Fibroblast of gingiva (primary cell): ENCODE data around the gene CEACAM16.
"Not testable (repeated sequence)": the region's sequence is repeated elsewhere in the genome, so short reads cannot be mapped to it uniquely, and the experiment has no call there.

Experiments
- DNase-seq: peaks from one replicate; pipeline ENCODE4 v3.0.0-alpha.2; 2011; ENCODE audit warnings: low read depth

Gene CEACAM16, protein sequence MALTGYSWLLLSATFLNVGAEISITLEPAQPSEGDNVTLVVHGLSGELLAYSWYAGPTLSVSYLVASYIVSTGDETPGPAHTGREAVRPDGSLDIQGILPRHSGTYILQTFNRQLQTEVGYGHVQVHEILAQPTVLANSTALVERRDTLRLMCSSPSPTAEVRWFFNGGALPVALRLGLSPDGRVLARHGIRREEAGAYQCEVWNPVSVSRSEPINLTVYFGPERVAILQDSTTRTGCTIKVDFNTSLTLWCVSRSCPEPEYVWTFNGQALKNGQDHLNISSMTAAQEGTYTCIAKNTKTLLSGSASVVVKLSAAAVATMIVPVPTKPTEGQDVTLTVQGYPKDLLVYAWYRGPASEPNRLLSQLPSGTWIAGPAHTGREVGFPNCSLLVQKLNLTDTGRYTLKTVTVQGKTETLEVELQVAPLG

DNA sequence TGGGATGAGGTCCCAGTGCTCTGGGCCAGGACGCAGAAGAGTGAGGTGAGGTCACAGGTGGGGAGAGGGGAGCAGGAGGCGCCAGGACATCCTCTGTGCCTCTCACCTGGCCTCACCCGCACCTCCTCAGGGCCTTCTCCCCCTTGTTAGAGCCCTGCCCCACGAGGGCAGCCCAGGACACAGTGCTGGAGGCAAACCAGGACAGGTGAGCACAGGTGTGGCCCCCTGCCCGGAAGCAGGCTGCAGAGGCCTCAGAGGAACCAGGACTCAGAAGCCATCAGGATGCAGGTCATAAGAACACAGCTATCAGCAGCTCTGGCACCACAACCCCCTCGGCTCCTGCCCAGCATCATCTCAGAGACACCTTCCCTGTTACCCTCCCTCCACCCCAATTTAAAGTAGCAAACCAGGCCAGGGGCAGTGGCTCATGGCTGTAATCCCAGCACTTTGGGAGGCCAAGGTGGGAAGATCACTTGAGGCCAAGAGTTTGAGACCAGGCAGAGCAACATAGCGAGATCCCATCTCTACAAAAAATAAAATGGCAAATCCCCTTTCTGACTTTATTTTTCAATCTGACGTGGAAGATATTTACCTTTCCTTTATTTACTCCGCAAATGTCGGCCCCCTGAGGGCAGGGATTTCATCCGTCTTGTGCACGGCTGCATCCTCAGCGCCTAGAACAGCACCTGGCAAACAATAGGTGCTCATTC is at the start of gene CEACAM16:
Gene CEACAM16 (plus strand): TSS at position 660 of the 710 bp plus-strand sequence. CDS start 2,306 bp downstream, outside the sequence.
- DNase-seq = no peak

DNA sequence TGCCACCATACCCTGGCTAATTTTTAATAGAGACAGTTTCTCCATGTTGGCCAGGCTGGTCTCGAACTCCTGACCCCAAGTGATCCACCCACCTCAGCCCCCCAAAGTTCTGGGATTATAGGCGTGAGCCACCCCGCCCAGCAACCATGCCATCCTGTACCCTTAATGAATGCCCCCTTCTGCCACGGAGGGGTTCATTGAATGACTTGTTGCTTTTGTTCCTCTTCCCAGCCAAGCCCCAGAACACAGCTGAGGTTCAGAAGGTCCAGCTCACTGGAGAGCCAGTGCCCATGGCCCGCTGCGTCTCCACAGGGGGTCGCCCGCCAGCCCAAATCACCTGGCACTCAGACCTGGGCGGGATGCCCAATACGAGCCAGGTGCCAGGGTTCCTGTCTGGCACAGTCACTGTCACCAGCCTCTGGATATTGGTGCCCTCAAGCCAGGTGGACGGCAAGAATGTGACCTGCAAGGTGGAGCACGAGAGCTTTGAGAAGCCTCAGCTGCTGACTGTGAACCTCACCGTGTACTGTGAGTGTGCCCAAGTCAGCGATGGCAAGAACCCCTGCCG is 49.3 kb upstream of the CEACAM16 start:
- DNase-seq = no peak

DNA sequence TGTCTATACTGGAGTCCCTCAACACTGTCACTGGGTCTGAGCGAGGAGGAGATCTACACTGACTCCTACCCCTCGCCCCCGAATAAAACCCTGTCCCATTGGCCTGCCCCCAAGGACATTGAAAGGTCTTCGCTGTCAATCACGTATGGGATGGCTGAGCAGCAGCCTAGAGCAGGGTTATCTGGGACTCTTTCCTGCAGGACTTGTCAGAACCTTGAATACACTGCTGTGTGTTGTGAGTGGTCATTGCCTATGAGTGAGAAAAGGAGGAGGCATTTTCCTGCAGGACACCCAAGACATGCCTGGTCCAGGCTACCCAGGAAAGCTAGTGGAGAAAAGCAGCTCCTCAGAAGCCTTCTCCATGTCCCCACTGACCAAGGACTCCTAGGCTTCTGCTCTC is 45.6 kb upstream of the CEACAM16 start:
- DNase-seq = no peak

DNA sequence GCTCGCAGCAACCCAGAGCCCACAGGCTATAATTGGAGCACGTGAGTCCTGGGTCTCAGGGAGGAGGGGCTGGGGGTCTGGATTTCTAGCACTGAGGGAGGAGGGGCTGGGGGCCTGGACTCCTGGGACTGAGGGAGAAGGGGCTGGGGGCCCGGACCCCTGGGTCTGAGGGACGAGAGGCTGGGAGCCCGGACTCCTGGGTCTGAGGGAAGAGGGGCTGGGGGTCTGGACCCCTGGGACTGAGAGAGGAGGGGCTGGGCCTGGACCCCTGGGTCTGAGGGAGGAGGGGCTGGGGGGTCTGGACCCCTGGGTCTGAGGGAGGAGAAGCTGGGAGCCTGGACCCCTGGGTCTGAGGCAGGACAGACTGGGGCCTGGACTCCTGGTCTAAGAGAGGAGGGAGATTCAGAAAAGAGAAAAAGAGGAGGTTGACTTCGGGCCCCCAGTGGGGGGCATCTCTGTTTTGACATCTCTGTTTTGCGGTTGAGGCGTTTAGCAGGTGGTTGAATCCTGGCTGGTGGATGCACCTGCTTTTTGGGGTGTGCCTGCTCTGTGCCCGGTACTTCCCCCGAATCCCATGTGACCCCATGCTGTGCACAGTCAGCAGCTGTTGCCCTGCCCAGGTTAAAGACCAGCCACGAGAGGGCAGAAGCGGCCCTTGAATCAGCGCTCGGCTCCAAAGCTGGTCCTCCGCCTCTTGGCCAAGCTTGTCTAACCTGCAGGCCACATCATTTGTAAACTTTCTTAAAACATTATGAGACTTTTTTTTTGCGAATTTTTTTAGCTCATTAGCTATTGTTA is 44.8 kb upstream of the CEACAM16 start:
- peak; percentile 43 for DNase-seq

DNA sequence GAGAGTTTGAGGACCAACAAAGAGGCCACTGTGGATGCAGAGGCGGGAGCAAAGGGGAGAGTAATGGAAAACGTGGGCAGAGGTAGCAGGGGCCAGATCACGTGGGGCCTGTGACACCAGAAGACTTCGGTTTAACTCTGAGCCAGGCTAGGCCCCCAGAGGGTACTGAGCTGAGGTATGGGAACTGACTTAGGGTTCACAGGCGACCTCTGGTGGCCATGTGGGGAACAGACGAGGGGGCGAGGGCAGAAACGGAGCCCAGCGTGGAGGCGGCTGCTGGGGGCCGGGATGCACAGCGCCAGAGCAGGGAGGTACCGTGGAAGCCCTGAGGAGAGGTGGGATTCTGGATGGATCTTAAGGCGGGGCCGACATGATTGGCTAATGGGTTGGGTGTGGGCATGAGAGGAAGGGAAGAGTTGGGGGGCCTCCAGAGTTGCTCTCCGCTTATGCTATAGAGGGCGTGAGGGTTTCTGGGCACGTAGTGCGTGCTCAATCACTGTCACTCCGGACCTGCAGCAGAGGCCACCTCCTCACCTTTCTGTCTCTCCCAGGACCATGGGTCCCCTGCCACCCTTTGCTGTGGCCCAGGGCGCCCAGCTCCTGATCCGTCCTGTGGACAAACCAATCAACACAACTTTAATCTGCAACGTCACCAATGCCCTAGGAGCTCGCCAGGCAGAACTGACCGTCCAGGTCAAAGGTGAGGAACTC is 41.6 kb upstream of the CEACAM16 start:
- peak; percentile 60 for DNase-seq

DNA sequence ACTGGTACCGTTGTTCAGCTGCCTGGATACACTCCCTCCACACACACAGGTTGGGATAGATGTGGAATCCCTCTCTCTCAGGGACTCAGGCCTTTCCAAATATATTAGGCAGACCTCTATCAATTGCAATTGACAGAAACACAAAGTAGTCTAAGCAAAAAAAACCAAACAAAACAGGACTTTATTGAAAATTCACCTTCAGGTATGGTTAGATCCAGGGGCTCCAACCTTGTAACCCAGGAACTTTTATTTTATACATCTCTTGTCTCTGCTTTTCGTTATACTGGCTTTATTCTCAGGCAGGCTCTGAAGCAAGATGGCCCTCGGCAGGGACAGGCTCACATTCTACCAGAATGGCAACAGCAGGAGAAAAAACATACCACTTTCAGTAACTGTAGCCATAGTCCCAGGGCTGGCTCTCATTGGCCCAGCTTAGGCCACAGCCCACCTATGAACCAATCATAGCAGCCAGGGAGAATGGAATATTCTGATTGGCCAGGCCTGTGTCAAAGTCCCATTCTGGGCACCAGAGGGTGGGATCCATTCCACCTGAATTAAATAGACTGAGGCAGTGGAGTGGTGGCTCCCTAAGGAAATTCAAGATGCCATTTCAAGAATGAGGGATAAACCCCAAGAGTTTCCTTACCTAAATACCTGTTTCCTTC is 40.8 kb upstream of the CEACAM16 start:
- no peak for DNase-seq

DNA sequence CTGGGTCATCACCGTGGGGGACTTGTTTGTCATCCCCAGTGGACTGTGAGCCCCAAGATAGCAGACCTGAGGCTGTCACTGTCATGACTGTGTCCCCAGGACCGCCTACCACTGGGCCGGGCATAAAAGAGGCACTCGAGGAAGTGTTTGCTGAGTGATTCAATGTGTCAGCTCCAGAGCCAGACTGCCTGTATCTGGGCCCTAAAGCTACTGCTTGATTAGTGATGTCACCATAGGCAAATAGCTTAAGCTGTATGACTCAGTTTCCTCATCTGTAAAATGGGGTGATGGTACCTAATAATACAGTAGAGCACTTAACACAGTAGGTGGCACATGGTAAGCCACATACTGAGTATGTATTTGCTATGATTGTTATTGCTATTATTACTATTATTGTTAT is 38.9 kb upstream of the CEACAM16 start:
- no peak for DNase-seq

DNA sequence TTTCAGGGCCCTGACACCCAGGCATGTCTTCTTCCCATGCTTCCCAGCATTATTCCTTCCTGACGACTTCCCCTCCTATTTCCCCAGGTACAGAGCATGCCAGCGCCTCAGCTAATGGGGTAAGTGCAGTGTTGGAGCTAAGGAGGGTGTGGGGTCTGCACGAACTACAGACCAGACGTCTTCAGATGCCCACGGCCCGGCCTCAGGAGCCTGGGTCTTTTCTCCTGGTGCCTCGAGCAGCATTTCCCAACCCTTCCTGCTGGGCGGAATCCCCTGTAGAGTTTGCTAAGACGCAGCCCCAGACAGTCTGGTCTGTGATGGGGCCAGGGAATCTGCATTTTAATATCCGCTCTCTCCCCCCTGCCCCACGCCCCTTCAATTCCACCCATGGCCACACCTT is 37.7 kb upstream of the CEACAM16 start:
- no peak for DNase-seq

DNA sequence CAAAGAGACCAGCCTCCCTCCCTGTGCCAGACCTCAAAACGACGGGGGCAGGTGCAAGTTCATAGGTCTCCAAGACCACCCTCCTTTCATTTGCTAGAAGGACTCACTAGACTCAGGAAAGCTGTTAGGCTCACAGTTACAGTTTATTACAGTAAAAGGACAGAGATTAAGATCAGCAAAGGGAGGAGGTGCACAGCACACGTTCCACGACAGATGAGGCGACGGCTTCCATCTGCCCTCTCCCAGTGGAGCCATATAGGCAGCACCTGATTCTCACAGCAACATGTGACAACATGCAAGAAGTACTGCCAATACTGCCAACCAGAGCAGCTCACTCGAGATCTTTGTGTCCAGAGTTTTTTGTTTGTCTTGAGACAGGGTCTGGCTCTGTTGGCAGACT is 37.0 kb upstream of the CEACAM16 start:
- no peak for DNase-seq

DNA sequence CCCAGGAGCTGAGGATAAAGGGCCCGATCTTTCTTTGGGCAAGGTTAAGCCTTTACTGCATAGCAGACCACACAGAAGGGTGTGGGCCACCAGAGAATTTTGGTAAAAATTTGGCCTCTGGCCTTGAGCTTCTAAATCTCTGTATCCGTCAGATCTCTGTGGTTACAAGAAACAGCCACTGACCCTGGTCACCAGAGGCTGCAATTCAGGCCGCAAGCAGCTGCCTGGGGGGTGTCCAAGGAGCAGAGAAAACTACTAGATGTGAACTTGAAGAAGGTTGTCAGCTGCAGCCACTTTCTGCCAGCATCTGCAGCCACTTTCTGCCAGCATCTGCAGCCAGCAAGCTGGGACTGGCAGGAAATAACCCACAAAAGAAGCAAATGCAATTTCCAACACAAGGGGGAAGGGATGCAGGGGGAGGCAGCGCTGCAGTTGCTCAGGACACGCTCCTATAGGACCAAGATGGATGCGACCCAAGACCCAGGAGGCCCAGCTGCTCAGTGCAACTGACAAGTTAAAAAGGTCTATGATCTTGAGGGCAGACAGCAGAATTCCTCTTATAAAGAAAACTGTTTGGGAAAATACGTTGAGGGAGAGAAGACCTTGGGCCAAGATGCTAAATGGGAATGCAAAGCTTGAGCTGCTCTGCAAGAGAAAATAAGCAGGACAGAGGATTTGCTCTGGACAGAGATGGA is 36.1 kb upstream of the CEACAM16 start:
- peak; percentile 67 for DNase-seq

DNA sequence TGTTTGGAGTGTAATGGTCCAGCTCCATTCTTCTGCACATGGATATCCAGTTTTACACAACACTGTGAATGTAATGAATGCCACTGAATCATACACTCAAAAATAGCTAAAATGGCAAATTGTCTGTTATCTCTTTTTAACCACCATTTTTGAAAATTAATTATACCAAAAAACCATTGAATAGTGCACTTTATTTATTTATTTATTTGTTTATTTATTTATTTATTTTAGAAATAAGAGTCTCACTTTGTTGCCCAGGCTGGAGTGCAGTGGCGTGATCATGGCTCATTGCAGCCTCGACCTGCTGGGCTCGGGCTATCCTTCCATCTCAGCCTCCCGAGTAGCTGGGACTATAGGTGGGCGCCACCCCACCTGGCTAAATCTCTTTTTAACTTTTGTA is 35.0 kb upstream of the CEACAM16 start:
- DNase-seq = no peak

DNA sequence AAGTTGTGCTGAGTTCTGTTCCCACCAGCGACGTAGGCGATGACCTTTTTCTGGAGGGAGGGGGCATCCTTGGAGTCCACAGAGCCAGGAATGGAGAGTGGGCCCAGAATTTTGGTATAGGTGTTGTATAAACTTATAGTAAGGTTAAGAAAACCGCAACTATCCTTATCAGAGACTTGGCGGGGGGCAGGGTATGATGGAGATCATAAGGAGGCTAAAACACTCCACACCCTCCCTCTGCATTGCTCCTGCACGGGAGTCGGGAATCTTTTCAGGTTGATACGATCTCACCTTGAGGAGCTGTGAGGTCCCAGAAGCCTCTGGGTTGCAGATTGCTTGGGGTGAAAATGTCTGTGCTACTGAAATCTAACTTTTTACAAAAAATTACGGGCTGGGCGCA is 34.0 kb upstream of the CEACAM16 start:
- no peak for DNase-seq

DNA sequence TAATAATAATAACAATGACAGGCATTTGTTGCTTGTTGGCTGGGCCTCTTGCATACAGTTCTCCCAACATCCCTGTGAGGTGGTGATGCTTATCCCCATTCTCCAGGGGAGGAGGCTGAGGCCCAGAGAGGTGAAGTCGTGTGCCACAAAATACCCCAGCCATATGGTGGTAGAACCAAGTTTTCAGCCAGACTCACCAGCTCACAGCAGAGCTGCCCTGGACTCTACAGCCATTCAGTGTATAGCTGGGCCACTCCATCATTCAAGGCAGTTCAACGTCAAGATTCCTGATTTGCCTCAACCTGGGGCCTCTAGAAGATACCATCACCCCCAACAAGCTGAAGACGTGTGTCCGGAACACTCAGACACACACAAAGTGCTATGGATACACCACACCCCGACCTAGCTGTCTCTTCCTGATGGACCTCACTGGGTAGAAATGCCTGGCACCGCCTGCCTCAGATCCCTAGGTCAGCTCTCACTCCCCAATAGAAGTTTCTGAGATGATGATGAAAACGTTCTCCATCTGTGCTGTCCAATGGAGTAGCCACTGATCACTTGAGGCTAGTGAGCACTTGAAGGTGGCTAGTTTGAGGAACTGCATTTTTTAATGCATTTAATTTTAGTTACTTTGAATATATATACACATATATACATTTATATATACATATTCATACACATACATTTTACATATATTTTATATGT is 31.9 kb upstream of the CEACAM16 start:
- DNase-seq = no peak

DNA sequence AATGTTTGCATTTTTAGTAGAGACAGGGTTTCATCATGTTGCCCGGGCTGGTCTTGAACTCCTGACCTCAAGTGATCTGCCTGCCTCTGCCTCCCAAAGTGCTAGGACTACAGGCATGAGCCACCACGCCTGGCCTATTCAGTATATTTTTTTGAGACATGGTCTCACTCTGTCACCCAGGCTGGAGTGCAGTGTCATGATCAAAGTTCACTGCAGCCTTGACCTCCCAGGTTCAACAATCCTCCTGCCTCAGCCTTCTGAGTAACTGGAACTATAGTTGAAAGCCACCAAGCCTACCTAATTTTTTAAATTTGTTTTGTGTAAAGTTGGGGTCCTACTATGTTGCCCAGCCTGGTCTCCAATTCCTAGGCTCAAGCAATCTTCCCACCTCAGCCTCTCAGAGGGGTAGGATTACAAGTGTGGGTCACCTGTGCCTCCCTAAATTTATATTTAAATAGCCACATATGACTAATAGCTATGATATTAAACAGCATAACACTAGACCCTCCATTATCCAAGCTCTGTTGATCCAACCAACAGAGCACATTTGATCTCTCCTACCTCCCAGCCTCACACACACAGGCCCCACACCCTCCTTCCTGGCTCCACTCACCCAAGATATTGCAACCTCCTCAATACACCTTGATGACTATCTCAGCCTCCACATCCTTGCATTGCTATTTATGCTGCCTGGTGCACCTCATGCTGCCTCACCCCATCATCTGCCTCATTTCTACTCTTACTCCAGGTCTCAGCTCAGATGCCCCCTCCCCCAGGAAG is 29.8 kb upstream of the CEACAM16 start:
- DNase-seq = no peak

DNA sequence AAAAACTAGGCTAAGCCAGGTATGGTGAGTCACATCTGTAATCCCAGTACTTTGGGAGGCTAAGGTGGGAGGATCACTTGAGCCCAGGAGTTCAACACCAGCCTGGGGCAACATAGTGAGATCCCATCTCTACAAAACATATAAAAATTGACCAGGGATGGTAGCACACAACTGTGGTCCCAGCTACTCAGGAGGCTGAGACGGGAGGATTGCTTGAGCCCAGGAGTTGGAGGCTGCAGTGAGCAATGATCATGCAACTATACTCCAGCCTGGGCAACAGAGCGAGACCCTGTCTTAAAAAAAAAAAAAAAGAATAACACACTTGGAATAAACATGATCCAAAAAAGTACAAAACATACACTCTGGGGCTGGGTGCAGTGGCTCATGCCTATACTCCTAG is 28.9 kb upstream of the CEACAM16 start:
- not testable (repeated sequence) for DNase-seq

DNA sequence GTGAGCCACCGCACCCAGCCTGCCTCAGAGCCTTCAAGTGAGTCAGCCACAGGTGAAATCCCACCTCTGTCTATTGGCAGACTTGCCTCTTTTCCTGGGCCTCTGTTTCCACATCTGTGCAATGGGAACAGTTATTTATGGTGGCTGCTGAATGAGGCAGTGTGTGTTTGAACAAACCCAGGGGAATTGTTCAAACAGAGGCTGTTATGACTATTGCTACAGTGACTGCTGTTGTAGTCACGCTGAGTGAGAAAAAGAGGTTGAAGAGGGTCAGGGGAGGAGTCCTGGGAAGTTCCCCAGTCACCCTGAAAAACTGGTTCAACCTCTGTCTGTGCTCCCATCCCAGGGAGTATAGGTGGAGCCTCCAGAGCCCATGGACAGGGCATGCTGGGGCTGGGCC is 27.6 kb upstream of the CEACAM16 start, which contains the start of gene CEACAM19:
Gene CEACAM19 (plus strand): TSS at position 83 of the 400 bp plus-strand sequence. CDS start 450 bp downstream, outside the sequence.
- no peak for DNase-seq

DNA sequence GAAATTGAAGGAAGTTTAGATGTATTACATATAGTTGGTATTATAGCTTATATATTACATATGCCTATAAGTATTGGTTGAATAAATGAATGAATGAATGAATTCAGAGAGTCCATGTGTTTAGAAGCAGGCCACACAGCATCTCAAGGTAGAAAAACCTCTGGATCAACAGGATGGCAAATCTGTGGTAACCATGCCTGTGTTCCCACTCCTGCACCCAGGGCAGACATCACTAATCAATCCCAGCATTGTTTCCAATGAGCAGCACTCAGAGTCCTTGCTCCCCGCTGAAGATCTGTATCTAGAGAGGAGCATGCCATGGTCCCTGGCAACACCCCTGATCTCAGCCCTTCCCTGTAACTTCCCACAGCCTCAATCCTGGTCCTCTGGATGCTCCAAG is 26.7 kb upstream of the CEACAM16 start:
- no peak for DNase-seq

DNA sequence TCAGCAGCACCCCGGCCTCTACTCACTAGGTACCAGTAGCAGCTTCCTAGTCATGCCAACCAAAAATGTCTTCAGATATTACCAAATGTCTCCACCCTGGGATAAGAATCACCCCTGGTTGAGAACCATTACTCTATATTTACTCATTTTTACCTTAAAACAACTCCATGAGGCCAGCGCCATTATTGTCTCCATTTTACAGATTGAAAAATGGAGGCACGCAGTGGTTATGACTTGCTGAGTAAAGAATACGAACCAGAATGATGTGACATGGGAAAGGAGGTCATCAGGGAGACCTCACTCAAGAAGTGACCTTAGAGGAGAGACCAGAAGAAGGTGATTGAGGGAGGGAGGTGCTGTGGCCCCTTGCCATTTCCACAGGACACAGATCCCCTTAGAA is 25.4 kb upstream of the CEACAM16 start:
- no peak for DNase-seq

DNA sequence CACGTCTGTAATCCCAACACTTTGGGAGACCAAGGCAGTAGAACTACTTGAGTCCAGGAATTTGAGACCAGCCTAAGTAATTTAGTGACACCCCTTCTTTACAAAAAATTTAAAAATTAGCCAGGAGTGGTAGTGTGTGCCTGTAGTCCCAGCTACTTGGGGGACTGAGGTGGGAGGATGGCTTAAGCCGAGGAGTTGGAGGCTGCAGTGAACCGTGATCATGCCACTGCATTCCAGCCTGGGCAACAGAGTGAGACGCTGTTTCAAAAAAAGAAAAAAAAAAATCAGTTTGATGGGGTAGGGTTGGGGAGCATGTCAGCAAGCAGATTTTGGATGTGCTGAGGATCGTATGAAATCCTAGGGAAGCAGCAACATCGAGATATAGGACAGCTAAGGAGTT is 23.4 kb upstream of the CEACAM16 start:
- no peak for DNase-seq
